ENCODE data around the gene RAB20.
"Not testable (repeated sequence)": the region's sequence is repeated elsewhere in the genome, so short reads cannot be mapped to it uniquely, and the experiment has no call there.

Gene RAB20

GRCh38 chr13:110554227-110554836, 7.2 kb downstream of the RAB20 start:
- DNase-seq: no peak

DNA sequence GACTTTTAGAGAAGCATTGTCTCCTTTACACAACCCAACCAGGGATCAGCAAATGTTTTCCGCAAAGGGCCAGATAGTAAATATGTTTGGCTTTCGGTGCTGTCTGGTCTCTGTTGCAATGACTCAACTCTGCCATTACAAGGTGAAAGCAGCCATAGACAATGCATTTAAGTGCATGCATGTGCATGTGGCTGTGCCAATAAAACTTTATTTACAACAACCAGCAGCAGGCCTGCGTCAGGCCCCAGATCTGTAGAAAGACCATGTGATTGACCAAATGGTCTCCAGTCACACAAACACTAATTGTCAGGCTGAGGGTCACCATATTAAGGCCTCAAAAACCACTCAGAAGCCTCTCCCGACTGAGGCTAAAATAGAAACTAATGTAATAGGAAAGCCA, 8.1 kb downstream of the RAB20 start:
- no peak for DNase-seq

DNA sequence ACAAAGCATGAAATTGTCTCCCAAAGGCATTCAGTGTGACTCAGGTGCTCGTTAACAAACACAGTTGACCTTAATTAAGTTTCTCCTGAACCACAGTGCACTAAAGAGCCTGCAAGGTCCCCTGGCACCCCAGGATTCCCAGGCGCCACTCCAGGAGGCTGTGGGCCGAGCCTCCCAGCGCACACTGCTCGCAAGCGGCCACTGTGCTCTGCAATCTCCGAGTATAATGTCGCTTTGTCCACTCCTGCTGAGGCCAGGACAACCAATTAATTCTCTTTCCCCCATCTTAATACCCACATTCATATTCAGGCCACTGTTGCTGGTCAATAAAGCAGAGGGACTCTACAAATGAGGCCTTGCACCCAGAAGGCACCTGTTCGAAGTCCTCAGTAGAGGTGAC, 8.8 kb downstream of the RAB20 start:
- no peak for DNase-seq

DNA sequence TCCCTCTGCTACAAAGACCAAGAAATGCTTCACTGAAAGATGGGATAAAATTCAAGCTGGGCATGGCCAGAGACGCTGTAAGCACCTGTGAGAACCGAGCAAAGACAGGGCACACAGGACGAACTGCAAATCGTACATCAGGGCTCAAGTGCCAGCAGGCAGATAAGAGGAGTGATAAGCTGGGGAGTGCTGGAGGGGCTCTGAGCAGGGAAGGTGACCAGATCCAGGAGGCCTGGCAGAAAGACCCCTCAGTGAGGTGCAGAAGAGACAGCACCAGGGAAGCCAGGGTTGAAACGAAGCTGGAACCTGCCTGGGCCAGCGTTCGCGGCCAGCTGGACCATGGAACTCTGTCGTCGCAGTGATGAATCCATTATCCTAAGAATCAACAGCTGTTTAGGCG, 10.2 kb downstream of the RAB20 start:
- DNase-seq: no peak

GRCh38 chr13:110549795-110550160, 11.7 kb downstream of the RAB20 start:
- DNase-seq: no peak

DNA sequence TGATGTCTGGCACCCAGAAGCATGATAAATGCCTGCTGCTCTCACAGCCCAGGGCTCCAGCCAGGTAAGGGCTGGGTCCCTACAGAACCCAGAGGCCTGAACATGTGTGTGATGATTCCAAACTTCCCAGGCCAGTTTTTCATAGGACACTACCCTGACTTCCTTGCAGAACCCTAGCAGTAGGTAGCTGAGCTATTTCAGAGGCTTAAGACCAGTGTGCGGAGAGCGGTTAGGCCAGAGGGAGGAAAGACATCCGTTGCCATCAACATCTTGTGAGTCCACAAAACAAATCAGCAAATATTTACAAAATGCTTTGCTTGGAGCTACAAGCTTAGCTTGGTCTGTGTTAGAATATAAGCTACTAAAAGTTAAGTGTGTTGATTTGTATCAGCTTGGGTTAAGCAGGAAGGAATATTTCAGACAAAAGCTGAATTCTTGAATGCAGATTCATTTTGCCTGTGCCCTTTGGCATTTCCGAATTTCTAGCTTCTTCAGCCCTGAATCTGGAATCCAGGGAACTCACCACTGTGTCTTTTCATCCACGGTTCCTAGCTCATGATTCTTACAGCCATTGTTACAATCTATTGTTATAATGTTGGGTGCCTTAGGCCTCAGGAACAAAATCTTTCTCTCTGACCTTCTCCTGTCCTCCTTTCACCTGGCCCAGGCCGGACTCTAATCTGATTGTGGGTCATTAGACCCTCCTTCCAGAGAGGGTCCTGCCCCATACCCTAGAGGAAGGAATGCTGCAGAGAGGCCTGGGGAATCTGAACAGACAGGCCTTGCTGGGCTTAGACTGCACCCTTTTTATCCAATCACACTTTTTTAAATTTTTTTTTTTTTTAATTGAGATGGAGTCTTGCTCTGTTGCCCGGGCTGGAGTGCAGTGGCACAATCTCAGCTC, 12.4 kb downstream of the RAB20 start:
- DNase-seq: no peak

DNA sequence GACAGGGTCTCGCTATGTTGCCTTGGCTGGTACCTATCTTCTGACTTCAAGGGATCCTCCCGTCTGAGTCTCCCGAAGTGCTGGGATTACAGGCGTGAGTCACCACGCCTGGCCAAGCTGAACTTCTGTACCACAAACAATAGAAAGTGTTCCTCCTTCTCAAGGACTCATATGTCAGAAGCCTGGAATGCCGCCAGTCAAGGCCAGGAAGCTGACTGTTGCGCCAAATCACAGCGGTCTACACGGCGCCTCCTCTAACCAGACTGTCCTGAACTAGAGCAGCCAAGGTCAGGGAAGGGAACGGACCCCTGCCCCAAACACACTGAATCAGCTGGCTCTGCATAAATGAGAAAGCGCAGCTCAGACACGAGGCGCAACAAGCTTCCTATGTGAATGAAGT, 14.6 kb downstream of the RAB20 start:
- DNase-seq: peak; percentile 87

GRCh38 chr13:110546378-110546777, 15.1 kb downstream of the RAB20 start:
- no peak for DNase-seq

DNA sequence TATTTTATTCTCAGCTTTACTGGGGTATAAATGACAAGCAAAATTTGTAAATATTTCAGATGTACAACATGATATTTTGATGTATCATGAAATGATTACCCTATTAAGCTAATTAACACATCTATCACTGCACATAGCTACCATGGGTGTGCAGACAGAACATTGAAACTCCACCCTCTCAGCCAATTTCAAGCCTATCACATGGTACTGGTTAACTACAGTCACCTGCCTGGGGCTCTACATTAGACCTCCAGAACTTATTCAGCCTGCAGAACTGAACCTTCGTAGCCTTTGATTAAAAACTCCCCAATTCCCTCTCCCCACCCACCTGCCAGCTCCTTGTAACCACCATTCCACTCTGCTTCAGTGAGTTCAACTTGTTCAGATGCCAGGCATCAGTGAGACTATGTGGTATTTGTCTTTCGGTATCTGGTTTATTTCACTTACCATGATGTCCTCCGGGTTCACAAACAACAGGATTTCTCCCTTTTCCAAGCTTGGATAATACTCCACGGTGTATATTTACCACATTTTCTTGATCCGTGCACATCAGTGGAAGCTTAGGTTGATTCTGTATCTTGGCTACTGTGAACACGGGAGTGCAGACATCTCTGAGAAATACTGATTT, 19.2 kb downstream of the RAB20 start:
- DNase-seq: no peak

GRCh38 chr13:110541526-110541920, 20.0 kb downstream of the RAB20 start:
- DNase-seq: no peak

GRCh38 chr13:110540871-110541525, 20.5 kb downstream of the RAB20 start:
- DNase-seq: no peak

GRCh38 chr13:110539894-110540293, 21.6 kb downstream of the RAB20 start:
- DNase-seq: no peak

- DNase-seq: no peak
Measured at GRCh38 chr13:110538632-110539031, 22.9 kb downstream of the RAB20 start.

DNA sequence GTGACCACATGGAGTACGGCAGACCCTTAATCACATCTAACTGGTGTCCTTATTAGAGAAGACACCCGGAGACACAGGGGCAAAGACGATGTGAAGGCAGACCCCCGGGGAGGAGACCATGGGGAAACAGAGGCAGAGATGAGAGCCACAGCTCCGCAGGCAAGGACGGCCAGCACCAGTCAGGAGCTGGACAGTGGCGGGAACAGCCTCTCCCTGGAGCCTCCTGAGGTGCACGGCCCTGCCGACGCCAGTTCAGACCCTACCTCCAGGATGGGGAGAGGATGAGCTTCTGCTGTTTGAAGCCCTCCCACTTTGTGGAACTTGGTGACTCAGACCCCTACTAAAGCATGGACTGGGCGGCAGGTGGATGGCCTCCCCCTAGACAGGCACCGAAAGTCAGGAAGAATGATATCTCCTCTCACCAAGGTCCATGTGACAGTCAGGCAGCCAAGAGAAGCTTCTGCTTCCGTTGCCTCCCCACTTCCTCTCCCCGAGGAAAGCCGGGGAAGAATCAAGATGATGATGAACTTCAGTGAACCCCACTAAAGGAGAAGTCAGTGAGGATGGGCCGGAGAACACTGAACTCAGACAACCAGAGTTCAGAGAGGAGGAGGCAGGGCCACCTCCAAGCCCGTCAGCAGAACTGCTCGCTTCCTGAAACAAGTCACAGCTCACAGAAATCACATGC, 25.4 kb downstream of the RAB20 start:
- no peak for DNase-seq

- no peak for DNase-seq
Measured at GRCh38 chr13:110535526-110535925, 26.0 kb downstream of the RAB20 start.

DNA sequence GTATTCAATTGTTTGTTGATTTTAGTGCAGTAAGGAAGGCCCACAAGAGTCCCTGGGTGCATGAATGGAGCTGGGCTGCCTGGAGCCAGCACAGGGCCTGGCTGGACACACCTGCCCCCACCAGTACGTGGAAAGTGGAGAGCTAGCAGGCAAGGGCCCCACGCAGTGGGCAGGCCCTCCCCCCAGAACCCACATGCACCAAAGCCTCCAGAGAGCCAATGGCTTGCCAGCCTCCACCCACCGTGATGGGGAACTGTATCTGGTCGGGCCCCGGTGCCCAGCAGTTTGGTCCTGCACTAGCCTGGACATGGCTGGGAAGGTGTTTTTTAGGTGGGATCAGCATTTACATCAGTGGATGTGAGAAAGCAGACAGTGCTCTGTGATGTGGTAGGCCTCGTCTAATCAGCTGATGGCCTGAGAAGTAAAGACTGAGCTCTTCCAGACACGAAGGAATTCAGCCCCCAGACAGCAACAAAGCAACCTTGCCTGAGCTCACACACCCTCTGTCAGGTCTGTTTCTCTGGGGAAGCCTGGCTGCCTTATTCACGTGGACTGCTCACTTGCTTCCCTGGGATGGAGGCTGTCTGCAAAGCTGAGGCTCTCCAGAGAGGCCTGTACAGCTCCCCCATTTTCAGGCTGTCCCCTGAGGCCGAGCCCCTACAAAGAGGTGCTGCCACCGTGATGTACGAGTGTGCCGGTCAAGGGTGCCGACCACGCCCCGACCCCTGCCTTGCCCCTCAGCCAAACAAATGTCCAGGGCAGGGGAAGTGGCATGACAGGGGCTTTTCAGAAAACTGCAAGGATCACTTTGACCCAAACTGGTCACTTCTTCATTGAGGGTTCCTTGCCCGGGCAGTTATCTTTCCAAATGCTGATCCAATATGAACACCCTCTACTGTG, 27.5 kb downstream of the RAB20 start:
- no peak for DNase-seq

- not testable (repeated sequence) for DNase-seq
Measured at GRCh38 chr13:110532258-110532657, 29.3 kb downstream of the RAB20 start.

DNA sequence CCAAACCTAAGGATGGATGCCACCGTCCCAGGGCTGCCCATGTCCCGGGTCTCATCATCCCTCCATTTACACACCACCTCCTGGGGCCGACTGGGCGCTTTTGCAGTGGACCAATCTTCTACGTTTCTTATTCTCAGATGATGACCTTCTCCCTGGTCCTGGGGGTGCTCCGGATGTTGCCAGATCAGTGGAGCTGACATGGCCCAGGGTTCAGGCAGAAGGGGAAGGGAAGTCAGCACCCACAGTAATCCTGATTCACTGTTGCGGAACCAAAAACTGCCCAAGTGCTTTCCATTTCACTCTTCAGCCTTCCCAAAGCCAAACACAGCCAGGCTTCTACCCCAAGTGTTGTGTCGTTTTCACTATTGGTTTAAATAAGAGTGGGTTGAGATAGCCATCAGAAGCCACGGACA, 29.8 kb downstream of the RAB20 start:
- DNase-seq: no peak

GRCh38 chr13:110531100-110531499, 30.4 kb downstream of the RAB20 start:
- DNase-seq: no peak

GRCh38 chr13:110529522-110530311, 31.8 kb downstream of the RAB20 start:
- DNase-seq: no peak

- DNase-seq: no peak
Measured at GRCh38 chr13:110528911-110529310, 32.6 kb downstream of the RAB20 start.
